Mucosa of stomach (tissue), 1 donor: ENCODE results near the gene MYO1F.
"Not testable (repeated sequence)": the region's sequence is repeated elsewhere in the genome, so short reads cannot be mapped to it uniquely, and the experiment has no call there.

ENCODE experiments used
- H3K27me3 ChIP-seq: one replicate; pipeline ENCODE4 v1.7.0; 2013; ENCODE audit warnings: mild to moderate bottlenecking, low read length; ENCODE audit not compliant: control insufficient read depth, insufficient read depth
- H3K36me3 ChIP-seq: one replicate; pipeline ENCODE4 v1.7.0; 2013; ENCODE audit warnings: low read length; ENCODE audit not compliant: control insufficient read depth, insufficient read depth
- H3K4me1 ChIP-seq: one replicate; pipeline ENCODE4 v1.7.0; 2013; ENCODE audit warnings: mild to moderate bottlenecking, low read length; ENCODE audit not compliant: control insufficient read depth, insufficient read depth
- H3K4me3 ChIP-seq: one replicate; pipeline ENCODE4 v1.7.0; 2013; ENCODE audit warnings: low read length
- H3K9ac ChIP-seq: one replicate; pipeline ENCODE4 v1.7.0; 2013; ENCODE audit warnings: mild to moderate bottlenecking, low read length, moderate library complexity
- H3K9me3 ChIP-seq: one replicate; pipeline ENCODE4 v1.7.0; 2013; ENCODE audit warnings: mild to moderate bottlenecking, low read length, moderate library complexity; ENCODE audit not compliant: control insufficient read depth
- donor health status: Pancreatic carcinoma.

The MYO1F gene

DNA sequence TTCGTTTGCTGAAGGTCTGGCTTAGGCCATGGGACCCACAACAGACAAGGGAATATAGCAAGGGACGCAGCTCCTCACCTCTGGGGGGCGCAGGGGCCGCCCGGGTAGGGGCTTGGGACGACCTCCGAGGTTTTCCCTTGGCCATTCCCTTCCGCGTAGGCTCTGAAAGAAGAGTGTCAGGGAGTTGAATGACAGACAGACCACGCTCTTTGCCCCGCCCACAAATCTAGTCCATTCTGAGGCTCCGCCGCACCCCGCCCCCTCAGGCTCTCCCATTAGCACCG, 51.9 kb downstream of the MYO1F start:
- H3K27me3 ChIP-seq = no peaks in the 10 kb centered on the region
- H3K36me3 ChIP-seq = no peaks in the 10 kb centered on the region
- H3K4me1 ChIP-seq = peaks cover 14% of the 10 kb centered on the region
- H3K9ac ChIP-seq = peak overlapping the region; percentile 70
- H3K9me3 ChIP-seq = no peaks in the 10 kb centered on the region
- H3K4me3 ChIP-seq = peak overlapping the region; percentile 54

DNA sequence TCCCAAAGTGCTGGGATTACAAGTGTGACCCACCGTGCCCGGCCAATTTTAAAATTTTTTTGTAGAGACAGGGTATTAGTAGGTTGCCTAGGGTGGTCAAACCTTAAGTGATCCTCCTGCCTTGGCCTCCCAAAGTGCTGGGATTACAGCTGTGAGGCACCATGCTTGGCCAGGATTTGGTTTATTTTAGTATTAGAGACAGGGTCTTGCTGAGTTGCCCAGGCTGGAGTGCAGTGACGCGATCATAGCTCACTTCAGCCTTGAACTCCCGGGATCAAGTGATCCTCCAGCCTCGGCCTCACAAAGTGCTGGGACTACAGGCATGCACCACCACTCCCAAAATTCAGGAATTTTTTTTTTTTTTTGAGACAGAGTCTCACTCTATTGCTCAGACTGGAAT, 57.9 kb downstream of the MYO1F start:
- Histone ChIP-seq H3K9ac (no peak overlapping the region), H3K36me3 (no peaks in the 10 kb centered on the region), H3K4me1 (no peaks in the 10 kb centered on the region), H3K4me3 (no peak overlapping the region), H3K9me3 (no peaks in the 10 kb centered on the region), H3K27me3 (no peaks in the 10 kb centered on the region)

DNA sequence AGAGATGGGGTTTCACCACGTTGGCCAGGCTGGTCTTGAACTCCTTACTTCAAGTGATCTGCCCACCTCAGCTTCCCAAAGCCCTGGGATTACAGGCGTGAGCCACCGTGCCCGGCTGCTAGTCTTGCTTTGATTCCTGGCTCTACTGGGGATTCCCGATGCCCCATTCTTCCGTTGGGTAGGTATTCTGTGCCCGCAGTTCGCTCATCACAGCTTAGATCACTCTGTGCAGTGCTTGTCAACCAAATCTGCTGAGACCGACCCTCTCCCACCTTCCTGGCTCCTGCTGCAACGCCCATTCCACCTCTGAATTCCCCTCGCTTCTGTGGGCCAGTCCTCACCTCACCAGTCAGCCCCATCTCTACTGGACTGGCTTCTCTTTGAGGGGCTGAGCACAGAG, 58.7 kb downstream of the MYO1F start:
- Histone ChIP-seq H3K27me3 (no peaks in the 10 kb centered on the region), H3K4me1 (peaks cover under 1% of the 10 kb centered on the region), H3K36me3 (no peaks in the 10 kb centered on the region), H3K4me3 (no peak overlapping the region), H3K9ac (no peak overlapping the region), H3K9me3 (no peaks in the 10 kb centered on the region)

DNA sequence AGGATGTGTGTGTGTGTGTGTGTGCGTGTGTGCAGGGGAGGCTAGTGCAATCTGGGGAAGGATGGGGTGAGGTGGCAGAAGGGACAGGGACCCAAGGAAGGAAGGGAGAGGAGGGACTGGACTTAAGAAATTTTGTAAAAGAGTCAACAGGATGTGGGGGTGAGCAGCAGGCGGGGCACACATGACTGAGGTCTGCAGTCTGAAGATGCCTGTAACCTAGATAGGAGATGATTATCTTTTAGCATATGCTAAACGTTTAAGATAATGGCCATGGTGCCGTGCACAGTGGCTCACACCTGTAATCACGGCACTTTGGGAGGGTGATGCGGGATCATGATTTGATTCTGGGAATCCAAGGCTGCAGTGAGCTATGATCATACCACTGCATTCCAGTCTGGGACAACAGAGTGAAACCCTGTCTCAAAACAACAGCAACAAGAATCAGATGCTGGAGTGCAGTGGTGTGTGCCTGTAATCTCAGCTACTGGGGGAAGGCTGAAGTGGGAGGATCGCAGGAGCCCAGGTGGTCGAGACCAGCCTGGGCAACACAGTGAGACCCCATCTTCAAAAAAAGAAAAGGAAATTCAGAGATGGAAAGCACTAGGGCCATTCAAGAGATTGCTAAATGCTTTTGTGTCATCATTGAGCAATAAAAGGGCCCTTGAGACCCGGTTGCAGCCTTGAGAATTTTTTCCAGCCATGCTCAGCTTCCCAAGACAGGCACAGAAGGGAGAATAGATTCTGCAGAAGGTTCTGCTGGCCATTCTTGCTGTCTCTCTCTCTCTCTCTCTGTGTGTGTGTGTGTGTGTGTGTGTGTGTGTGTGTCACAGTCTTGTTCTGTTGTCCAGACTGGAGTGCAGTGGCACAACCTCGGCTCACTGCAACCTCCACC, 59.4 kb downstream of the MYO1F start:
- Histone ChIP-seq H3K9me3 (no peaks in the 10 kb centered on the region), H3K27me3 (no peaks in the 10 kb centered on the region), H3K4me1 (peaks cover 8% of the 10 kb centered on the region), H3K4me3 (no peak overlapping the region), H3K36me3 (peaks cover 2% of the 10 kb centered on the region), H3K9ac (no peak overlapping the region)

DNA sequence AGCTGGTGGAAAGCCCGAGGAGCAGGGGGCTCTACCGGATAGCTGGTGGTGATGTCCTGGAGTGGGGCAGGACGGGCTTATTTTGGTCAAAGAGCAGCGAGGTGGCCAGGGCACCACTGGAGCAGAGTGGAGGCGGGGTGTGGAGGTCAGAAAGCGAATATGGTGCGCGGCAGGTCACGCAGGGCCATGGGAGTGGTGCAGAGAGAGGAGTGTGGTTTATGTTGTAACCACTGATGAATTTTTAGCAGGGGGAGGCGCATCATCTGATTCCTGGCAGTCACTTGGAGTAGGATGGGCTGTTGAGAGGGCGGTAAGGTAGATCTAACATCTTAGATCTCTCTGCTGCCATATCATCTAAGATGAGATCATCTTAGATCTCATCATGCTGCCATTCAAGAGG, 61.9 kb downstream of the MYO1F start:
- Histone ChIP-seq H3K4me1 (peaks cover 18% of the 10 kb centered on the region), H3K27me3 (no peaks in the 10 kb centered on the region), H3K9ac (no peak overlapping the region), H3K4me3 (no peak overlapping the region), H3K36me3 (peaks cover 5% of the 10 kb centered on the region), H3K9me3 (no peaks in the 10 kb centered on the region)

DNA sequence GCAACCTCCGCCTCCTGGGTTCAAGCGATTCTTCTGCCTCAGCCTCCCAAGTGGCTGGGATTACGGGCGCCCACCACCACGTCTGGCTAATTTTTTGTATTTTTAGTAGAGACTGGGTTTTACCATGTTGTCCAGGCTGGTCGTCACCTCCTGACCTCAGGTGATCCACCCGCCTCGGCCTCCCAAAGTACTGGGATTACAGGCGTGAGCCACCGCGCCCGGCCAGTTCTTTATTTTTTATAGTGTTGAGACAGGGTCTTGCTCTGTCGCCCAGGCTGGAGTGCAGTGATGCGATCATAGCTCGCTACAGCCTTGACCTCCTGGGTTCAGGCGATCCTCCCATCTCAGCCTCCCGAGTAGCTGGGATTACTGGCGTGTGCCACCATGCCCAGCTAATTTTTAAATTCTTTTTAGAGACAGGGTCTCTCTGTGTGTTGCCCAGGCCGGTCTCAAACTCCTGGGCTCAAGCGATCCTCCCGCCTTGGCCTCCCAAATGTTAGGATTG, 62.7 kb downstream of the MYO1F start:
- H3K27me3 ChIP-seq, H3K9me3 ChIP-seq, H3K36me3 ChIP-seq: not testable (repeated sequence)
- H3K4me3 ChIP-seq = peak overlapping the region; percentile 29
- peaks cover 18% of the 10 kb centered on the region for H3K4me1 ChIP-seq
- H3K9ac ChIP-seq = peak overlapping the region; percentile 70

DNA sequence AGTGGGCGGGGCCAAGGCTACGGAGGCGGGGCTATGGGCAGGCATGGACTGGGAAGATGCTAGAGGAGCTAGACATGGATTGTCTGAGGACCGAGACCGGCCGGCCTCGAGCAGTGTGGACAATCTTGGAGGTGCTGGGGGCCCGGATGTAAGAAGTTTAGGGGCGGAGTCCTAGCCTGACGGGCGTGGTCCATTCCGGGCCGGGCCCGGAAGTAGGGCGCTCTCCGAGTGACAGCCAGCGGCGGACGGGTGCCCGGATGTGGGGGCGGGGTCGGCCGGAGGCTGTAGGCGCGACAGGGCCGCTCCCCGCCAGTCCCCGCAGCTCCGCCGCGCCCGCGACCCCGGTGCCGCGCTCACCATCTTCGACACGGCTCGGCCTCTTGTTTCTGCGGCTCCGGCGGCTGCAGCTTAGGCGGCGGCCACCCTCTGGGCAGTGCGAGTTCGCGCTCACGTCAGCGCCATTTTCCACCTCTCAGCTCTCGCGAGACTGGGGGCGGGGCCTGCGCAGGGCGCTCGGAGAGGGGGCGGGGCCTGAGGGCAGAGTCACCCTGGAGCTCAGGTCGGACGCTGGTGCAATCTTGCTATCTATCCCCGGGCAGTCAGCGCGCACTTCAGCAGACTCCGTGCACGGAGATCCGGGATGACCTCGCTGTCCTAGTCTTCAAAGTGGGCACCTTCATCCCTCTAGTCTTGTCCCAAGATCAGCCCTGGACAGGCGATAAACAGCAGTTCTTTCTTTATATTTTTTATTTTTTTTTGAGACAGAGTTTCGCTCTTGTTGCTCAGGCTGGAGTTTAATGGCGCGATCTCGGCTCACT, 63.3 kb downstream of the MYO1F start, which contains the start of gene ZNF414:
Gene ZNF414, minus strand, starts transcription at position 481 of the 818 bp plus-strand sequence. Its CDS starts 121 bp downstream, at position 360.
- Histone ChIP-seq H3K27me3 (no peaks in the 10 kb centered on the region), H3K4me3 (peak within 1 kb of the TSS; percentile 29), H3K4me1 (peaks cover 18% of the 10 kb centered on the region), H3K36me3 (peaks cover 5% of the 10 kb centered on the region), H3K9me3 (no peaks in the 10 kb centered on the region), H3K9ac (peak within 1 kb of the TSS; percentile 70)

DNA sequence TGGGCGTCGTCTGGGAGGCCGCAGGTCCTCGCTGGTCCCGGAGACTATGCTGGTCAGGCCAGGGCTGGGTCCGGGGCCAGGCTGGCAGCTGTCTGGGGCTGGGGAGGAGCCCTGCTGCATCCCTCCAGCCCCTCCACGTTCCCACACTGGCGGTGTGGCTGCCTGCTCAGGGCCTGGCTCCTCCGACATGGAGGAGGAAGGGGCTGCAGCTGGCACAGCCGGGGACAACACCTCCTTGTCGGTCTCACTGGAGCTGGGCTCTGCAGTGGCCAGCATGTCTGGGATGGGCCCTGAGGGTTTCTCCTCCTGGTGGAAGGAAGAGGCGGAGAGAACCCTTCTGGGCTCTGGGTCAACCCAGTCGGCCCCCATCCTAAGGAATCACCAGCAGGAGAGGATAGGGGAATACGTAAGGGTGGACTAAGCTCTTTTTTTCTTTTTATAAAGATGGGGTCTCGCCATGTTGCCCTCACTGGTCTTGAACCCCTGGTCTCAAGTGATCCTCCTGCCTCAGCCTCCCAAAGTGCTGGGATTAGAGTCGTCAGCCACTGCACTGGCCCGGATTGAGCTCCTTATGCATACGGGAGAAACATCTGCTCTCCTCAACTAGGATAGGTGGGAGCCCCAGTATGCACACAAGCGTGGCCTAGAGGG, 64.1 kb downstream of the MYO1F start:
- Histone ChIP-seq H3K9ac (peak overlapping the region; percentile 70), H3K4me1 (peaks cover 18% of the 10 kb centered on the region), H3K4me3 (peak overlapping the region; percentile 29), H3K9me3 (no peaks in the 10 kb centered on the region), H3K36me3 (peaks cover 5% of the 10 kb centered on the region), H3K27me3 (no peaks in the 10 kb centered on the region)

DNA sequence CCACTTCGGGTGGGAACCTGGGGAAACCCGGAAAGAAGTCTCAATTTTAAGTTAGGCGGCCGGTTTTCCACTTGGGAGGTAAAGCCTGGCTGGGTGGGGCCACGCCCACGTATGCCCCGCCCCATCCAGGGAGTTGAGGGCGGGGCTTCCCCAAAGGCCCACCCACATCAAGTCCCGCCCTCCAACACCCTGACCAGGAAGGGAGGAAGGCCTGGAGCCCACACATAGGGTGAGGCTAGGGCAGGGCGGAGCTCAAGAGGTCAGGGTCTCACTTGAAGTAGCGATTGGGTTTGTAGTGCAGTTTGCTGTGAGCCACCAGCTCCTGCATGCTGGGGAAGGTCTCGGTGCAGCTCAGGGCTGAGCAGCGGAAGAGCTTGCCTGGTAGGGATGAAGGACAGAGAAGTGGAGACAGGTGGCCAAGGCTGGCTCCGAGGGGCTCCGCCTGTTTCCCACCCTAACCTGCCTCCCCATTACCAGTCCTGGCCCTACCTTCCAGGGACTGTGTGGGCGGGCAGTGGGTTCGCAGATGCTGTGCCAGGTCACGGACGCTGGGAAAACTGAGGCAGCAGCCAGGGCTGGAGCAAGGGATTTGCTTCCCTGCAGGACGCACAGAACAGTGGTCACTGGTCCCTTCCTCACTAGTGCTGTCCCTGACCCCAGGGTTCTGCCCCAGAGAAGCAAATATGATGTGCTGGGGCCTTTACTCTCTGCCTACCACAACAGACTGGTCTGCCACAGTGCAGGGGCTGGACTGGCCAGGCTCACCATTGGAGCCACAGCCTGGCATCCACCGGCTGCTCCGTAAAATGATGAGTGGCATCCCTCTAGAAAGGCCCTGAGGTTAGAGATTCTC, 64.9 kb downstream of the MYO1F start:
- no peak overlapping the region for H3K4me3 ChIP-seq
- H3K9me3 ChIP-seq = no peaks in the 10 kb centered on the region
- H3K9ac ChIP-seq = no peak overlapping the region
- H3K36me3 ChIP-seq = peaks cover 5% of the 10 kb centered on the region
- peaks cover 18% of the 10 kb centered on the region for H3K4me1 ChIP-seq
- H3K27me3 ChIP-seq = no peaks in the 10 kb centered on the region

DNA sequence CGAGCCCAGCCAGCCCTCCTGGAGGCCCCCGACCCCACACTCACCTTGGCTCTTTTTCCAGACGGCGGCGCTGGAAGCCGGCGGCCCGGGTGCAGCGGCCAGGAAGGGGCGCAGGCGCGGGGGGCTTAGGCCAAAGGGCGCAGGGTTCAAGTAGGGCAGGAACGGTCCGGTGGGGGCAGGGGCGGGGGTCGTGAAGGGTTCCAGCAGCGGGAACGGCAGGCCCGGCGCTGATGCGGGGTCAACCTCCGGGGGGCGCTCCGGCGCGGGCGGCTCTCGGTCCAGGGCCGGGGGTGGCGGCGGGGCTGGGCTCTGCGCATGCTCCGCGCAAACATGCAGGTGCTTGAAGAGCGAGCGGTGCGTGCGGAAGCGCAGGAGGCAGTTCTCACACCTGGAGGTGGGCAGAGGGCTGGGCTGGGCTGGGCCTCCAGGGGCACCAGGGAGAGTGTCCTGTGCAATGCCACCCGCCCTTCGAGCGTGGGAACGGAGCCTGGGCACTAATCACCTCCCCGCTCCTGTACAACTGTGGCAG, 65.6 kb downstream of the MYO1F start:
- peaks cover 5% of the 10 kb centered on the region for H3K36me3 ChIP-seq
- no peak overlapping the region for H3K9ac ChIP-seq
- peaks cover 20% of the 10 kb centered on the region for H3K4me1 ChIP-seq
- no peak overlapping the region for H3K4me3 ChIP-seq
- no peaks in the 10 kb centered on the region for H3K9me3 ChIP-seq
- no peaks in the 10 kb centered on the region for H3K27me3 ChIP-seq

DNA sequence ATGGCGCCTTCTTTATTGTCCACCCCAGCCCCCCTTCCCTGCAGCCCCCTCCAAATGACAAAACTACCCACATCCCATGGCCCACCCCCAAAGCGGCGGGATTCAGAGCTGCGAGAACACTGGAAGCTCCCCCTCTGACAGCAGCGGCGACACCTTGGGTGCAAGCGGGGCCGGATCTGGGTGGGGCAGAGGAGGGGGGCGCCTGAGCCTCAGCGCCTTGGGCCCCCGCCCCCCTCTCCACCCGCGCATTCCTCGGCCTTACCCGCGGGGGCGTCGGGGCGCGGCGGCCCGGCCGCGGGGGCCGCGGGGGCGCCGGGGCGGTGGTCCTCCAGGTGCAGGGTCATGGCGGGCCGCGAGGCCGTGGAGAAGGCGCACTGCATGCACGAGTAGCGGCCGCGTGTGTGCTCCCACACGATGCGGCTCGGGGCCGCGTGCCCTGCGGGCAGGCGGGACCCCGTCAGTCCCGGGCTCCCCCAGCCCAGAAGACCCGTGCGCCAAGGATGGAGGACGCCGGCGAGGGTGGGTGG, 66.6 kb downstream of the MYO1F start:
- Histone ChIP-seq H3K4me1 (peaks cover 30% of the 10 kb centered on the region), H3K9me3 (no peaks in the 10 kb centered on the region), H3K36me3 (peaks cover 5% of the 10 kb centered on the region), H3K27me3 (no peaks in the 10 kb centered on the region), H3K4me3 (no peak overlapping the region), H3K9ac (no peak overlapping the region)
